B cell (primary cell): ENCODE data around the gene TGFBR2. TPM values are rescaled to one million over a fixed set of nuclear protein-coding genes. Genes with fewer than 3 reads are reported as not detected.
A peak's percentile ranks its signal among the peaks of the same experiment; 100 is the strongest.
"Not testable (repeated sequence)": the region's sequence is repeated elsewhere in the genome, so short reads cannot be mapped to it uniquely, and the experiment has no call there.

Source experiments
- ATAC-seq: fragments of 200-7000 bp; cut with Tn5 transposase; one replicate; pipeline ENCODE4 v1.10.0; 2021; ENCODE audit warnings: low read depth, mild to moderate bottlenecking, moderate number of reproducible peaks, moderate library complexity
- CTCF ChIA-PET: fragments of 350-600 bp; sonication (Branson Sonifier 250); formaldehyde crosslinking; loops from one replicate; lab custom pipeline; 2021; ENCODE audit warnings: antibody characterized with exemption, inconsistent platforms; lab: Charles Lee
- POLR2A ChIA-PET: fragments of 350-600 bp; sonication (Branson Sonifier 250); formaldehyde crosslinking; loops from one replicate; lab custom pipeline; 2021; ENCODE audit warnings: antibody characterized with exemption; lab: Charles Lee
- DNase-seq: peaks from one replicate; pipeline ENCODE4 v3.0.0; 2013
- H2AFZ ChIP-seq: 2 replicates; pipeline ENCODE4 v1.6.1; 2012; ENCODE audit warnings: mild to moderate bottlenecking, low read depth, low read length; ENCODE audit not compliant: insufficient read depth, poor library complexity, severe bottlenecking
- H3K27ac ChIP-seq, 2 donors: 1 replicate in 1 of 2; 2 replicates in 1 of 2; pipeline ENCODE4 v1.5.1; 2012 to 2013; ENCODE audit warnings: low read length in 2 of 2, mild to moderate bottlenecking in 2 of 2, moderate library complexity in 1 of 2
- H3K27me3 ChIP-seq, 4 experiments: fragments of 200-600 bp in 1 of 4; sonication (generic) in 1 of 4; replicated peaks in 1 of 4; 1 replicate in 2 of 4; 2 replicates in 2 of 4; pipeline versions ENCODE4 v1.6.1 to v1.7.0; 2013 to 2016; ENCODE audit warnings: low read length in 3 of 4, mild to moderate bottlenecking in 2 of 4, mixed read lengths in 1 of 4, moderate library complexity in 1 of 4; ENCODE audit not compliant: insufficient read depth in 4 of 4, control insufficient read depth in 3 of 4; ENCODE audit errors: control extremely low read depth in 1 of 4
- H3K36me3 ChIP-seq, 2 experiments: replicated peaks in 1 of 2; 1 replicate in 1 of 2; 2 replicates in 1 of 2; pipeline versions ENCODE4 v1.6.1 to v1.7.1; 2013; ENCODE audit warnings: low read length in 1 of 2; ENCODE audit not compliant: insufficient read depth in 2 of 2, control insufficient read depth in 1 of 2; ENCODE audit errors: control extremely low read depth in 1 of 2, extremely low read depth in 1 of 2
- H3K4me1 ChIP-seq, 2 donors: fragments of 200-600 bp in 1 of 2; sonication (generic) in 1 of 2; 1 replicate in 1 of 2; 2 replicates in 1 of 2; pipeline versions ENCODE4 v1.5.1 to v1.6.1; 2013 to 2017; ENCODE audit warnings: low read length in 2 of 2; ENCODE audit not compliant: control insufficient read depth in 2 of 2, insufficient read depth in 2 of 2
- H3K4me2 ChIP-seq: replicated peaks from 2 replicates; pipeline ENCODE3; 2012; ENCODE audit warnings: mild to moderate bottlenecking, low read depth, low read length; ENCODE audit not compliant: poor library complexity, severe bottlenecking
- H3K4me3 ChIP-seq, 5 experiments: fragments of 200-600 bp in 1 of 5; sonication (generic) in 1 of 5; 1 replicate in 3 of 5; 2 replicates in 2 of 5; pipeline versions ENCODE4 v1.5.1 to v1.7.0; 2011 to 2016; ENCODE audit warnings: low read length in 4 of 5, mild to moderate bottlenecking in 4 of 5, low read depth in 2 of 5, control low read depth in 1 of 5, moderate library complexity in 1 of 5; ENCODE audit not compliant: insufficient read depth in 1 of 5; ENCODE audit errors: control extremely low read depth in 1 of 5, extremely low read depth in 1 of 5
- H3K79me2 ChIP-seq: fragments of 200-600 bp; sonication (generic); one replicate; pipeline ENCODE4 v1.6.0; 2016; ENCODE audit warnings: low read length; ENCODE audit not compliant: control insufficient read depth, insufficient read depth
- H3K9ac ChIP-seq: fragments of 200-600 bp; sonication (generic); 2 replicates; pipeline ENCODE4 v1.6.1; 2017; ENCODE audit warnings: mild to moderate bottlenecking, low read length, moderate library complexity
- H3K9me3 ChIP-seq, 3 donors: one replicate each; pipeline versions ENCODE4 v1.6.1 to v1.7.1; 2013; ENCODE audit warnings: low read length in 2 of 3; ENCODE audit not compliant: control insufficient read depth in 2 of 3, insufficient read depth in 1 of 3; ENCODE audit errors: control extremely low read depth in 1 of 3
- H4K20me1 ChIP-seq: 2 replicates; pipeline ENCODE4 v1.6.0; 2012; ENCODE audit warnings: mild to moderate bottlenecking, low read length; ENCODE audit not compliant: insufficient read depth, control insufficient read depth, poor library complexity, severe bottlenecking
- H3K27ac Mint-ChIP-seq: one replicate; pipeline ENCODE4 v1.8.0; 2021; ENCODE audit warnings: mixed read lengths
- H3K27me3 Mint-ChIP-seq: one replicate; pipeline ENCODE4 v1.8.0; 2021; ENCODE audit warnings: mixed read lengths
- H3K4me1 Mint-ChIP-seq: one replicate; pipeline ENCODE4 v1.8.0; 2021; ENCODE audit warnings: mixed read lengths
- H3K4me3 Mint-ChIP-seq: one replicate; pipeline ENCODE4 v1.8.0; 2021; ENCODE audit warnings: mixed read lengths
- H3K9me3 Mint-ChIP-seq: one replicate; pipeline ENCODE4 v1.8.0; 2022; ENCODE audit warnings: mixed read lengths; ENCODE audit not compliant: insufficient read depth
- CTCF ChIP-seq: fragments of 200-600 bp; IDR thresholded peaks from one replicate; pipeline ENCODE4 v1.8.0; 2022; ENCODE audit warnings: antibody characterized with exemption, mild to moderate bottlenecking
- EZH2 ChIP-seq: IDR thresholded peaks from 2 replicates; pipeline ENCODE4 v1.6.1; 2012; ENCODE audit warnings: borderline replicate concordance, low read depth, mild to moderate bottlenecking, moderate library complexity, low read length; ENCODE audit not compliant: insufficient read depth, poor library complexity, severe bottlenecking
- WGBS: methylation state at CpG from one replicate; pipeline ENCODE4 v1.1.5; 2013; ENCODE audit warnings: missing lambda C conversion rate; ENCODE audit not compliant: insufficient coverage; 5-methylcytosine and 5-hydroxymethylcytosine counted together
- intact Hi-C: fragments of 100-400 bp; cut with micrococcal nuclease; formaldehyde crosslinking; loops from one replicate; pipeline ENCODE4 v1.10.0; 2022
- polyA plus RNA-seq: library from polyadenylated mRNA; depleted of rRNA; stranded (reverse); fragments of >200 nt; gene quantifications from 2 replicates; pipeline ENCODE4 v1.2.3, GENCODE V29; 2012
- total RNA-seq, 2 donors: library from RNA; stranded (reverse); fragments of 120-200 nt in 1 of 2; gene quantifications; 1 replicate in 1 of 2; 2 replicates in 1 of 2; pipeline versions ENCODE4 v1.2.3 to v1.2.4, GENCODE V29; 2013 to 2022

Gene TGFBR2
- total and polyA plus RNA-seq, 2 donors (not counting 1 experiment from before 2014, with no cell fraction given) = 68.7 to 189 TPM

- H3K36me3 ChIP-seq = peaks cover 4 to 81% of the 10 kb centered on the region in 2 experiments
Observed at GRCh38 chr3:30668051-30668609, 61.7 kb downstream of the TGFBR2 start.

DNA sequence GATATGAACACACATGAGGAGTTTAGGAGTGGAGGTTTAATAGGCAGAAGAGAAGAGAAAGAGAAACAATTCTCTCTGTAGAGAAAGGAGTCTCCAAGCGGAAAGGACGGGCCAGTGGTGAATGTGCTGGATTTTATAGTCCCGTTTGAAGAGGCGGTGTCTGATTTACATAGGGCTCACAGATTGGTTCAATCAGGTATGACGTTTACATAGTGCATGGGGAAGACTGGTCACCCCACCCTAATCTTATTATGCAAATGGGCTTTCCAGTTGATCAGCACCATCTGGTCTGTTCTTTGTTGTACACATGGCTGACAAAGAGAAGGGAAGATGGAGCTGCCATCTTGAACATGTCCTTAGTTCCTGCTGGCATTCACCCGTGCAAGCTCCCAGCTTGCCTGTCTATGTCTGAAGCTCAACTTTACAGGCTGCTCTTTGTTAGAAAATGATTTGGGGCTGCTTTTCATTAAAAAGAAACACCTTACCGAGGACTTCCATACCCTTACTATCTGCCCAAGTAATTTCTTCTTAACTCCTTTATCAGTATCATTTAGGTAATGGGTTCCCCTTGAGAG lies 63.0 kb downstream of the TGFBR2 start:
- H3K9ac ChIP-seq, H2AFZ ChIP-seq, H4K20me1 ChIP-seq, POLR2A ChIA-PET, H3K27me3 Mint-ChIP-seq, H3K9me3 Mint-ChIP-seq, H3K9me3 ChIP-seq, H3K4me2 ChIP-seq, H3K4me3 ChIP-seq, H3K27me3 ChIP-seq: not testable (repeated sequence)
- H3K4me3 Mint-ChIP-seq = peak overlapping the region; percentile 36
- 51% methylated on average over 4 of the region's 7 CpGs for WGBS
- intact Hi-C loops = loop anchor here (5.0 kb wide), 1 partner anchor 42 kb away; no protein-coding TSS in a partner anchor
- peak overlapping the region; percentile 81 for H3K27ac Mint-ChIP-seq
- Histone ChIP-seq H3K4me1 (peaks cover 71 to 74% of the 10 kb centered on the region in 2 donors), H3K36me3 (peaks cover 7 to 87% of the 10 kb centered on the region in 2 experiments), H3K27ac (peak overlapping the region; percentile 43 to 90), H3K79me2 (peaks cover 93% of the 10 kb centered on the region)
- DNase-seq (peak; percentile 62), ATAC-seq (peak; percentile 48)
- peaks cover 87% of the 10 kb centered on the region for H3K4me1 Mint-ChIP-seq
- CTCF ChIA-PET = interaction anchor here (0.9 kb wide), 2 partner anchors 24 to 33 kb away, joined by 3 to 5 read pairs; no protein-coding TSS in a partner anchor

More at GRCh38 chr3:30668051-30668609, 61.7 kb downstream of the TGFBR2 start:
- no peak overlapping the region for H2AFZ ChIP-seq
- WGBS = no CpG with 5 or more reads among the region's 5 CpGs
- H3K9ac ChIP-seq = no peak overlapping the region
- ATAC-seq (no peak), DNase-seq (no peak)
- Mint-ChIP-seq H3K27ac (peak overlapping the region; percentile 71), H3K27me3 (no peaks in the 10 kb centered on the region), H3K4me1 (peaks cover 88% of the 10 kb centered on the region), H3K9me3 (peaks cover 4% of the 10 kb centered on the region), H3K4me3 (peak overlapping the region; percentile 24)
- ChIA-PET POLR2A (interaction anchor here (0.7 kb wide), 1 partner anchor 29 kb away, joined by 8 read pairs; no protein-coding TSS in a partner anchor), CTCF (no interaction called here)
- no peaks in the 10 kb centered on the region for H4K20me1 ChIP-seq
- H3K79me2 ChIP-seq = peaks cover 94% of the 10 kb centered on the region
- peaks cover 74 to 76% of the 10 kb centered on the region in 2 donors for H3K4me1 ChIP-seq
- intact Hi-C loops = loop anchor here (5.0 kb wide), 1 partner anchor 41 kb away; no protein-coding TSS in a partner anchor
- no peak overlapping the region for H3K4me3 ChIP-seq
- TF ChIP-seq CTCF (no peak), EZH2 (no peak)
- no peaks in the 10 kb centered on the region for H3K27me3 ChIP-seq
- H3K9me3 ChIP-seq = peaks cover 0 to 9% (median 5%) of the 10 kb centered on the region in 3 donors
- H3K4me2 ChIP-seq = no peak overlapping the region
- H3K27ac ChIP-seq = peak overlapping the region; percentile 62 to 90
